Sigmoid colon (tissue), 4 donors: ENCODE measurements around the gene NCOR1.

Experiments used
- EP300 ChIP-seq, 4 donors: sonication (generic); formaldehyde crosslinking; IDR thresholded peaks; one replicate each; pipeline ENCODE4 v1.6.1; 2017; ENCODE audit warnings: antibody characterized with exemption in 4 of 4
- POLR2A ChIP-seq, 2 donors: fragments of 450-650 bp; IDR thresholded peaks; one replicate each; pipeline ENCODE4 v1.6.1; 2016; ENCODE audit warnings: antibody characterized with exemption in 2 of 2, mild to moderate bottlenecking in 2 of 2, moderate library complexity in 2 of 2
- TF ChIP-seq, protein P1 (sequence below), 4 experiments: fragments of 450-650 bp in 3 of 4; fragments of 200-600 bp in 1 of 4; IDR thresholded peaks; one replicate each; pipeline ENCODE4 v1.5.1; 2016 to 2019; ENCODE audit warnings: antibody characterized with exemption in 4 of 4, mild to moderate bottlenecking in 3 of 4, moderate library complexity in 2 of 4

DNA sequence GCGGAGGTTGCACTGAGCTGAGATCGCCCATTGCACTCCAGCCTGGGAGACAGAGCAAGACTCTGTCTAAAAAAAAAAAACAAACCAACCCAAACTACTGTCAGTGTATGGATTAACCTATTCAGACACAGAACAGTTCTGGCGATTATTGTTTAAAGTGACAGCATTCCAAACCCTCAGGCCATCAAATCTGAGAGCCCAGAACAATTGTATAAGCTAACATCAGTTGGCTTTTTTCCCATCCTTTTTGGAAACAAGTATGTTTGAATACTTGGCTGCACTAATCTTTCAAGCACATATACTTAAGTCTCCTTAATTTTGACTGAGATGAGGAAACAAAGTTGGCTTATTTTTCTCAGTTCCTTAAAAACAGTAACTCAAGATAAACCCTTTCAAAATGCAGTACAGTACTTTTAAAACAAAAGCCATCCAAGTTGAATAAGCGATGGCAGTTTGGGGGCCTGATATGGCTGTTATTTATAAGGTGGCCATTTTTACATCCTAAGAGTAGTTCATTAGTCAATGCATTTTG lies 217.2 kb downstream of the NCOR1 start:
- TF ChIP-seq, protein P1, sequence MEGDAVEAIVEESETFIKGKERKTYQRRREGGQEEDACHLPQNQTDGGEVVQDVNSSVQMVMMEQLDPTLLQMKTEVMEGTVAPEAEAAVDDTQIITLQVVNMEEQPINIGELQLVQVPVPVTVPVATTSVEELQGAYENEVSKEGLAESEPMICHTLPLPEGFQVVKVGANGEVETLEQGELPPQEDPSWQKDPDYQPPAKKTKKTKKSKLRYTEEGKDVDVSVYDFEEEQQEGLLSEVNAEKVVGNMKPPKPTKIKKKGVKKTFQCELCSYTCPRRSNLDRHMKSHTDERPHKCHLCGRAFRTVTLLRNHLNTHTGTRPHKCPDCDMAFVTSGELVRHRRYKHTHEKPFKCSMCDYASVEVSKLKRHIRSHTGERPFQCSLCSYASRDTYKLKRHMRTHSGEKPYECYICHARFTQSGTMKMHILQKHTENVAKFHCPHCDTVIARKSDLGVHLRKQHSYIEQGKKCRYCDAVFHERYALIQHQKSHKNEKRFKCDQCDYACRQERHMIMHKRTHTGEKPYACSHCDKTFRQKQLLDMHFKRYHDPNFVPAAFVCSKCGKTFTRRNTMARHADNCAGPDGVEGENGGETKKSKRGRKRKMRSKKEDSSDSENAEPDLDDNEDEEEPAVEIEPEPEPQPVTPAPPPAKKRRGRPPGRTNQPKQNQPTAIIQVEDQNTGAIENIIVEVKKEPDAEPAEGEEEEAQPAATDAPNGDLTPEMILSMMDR (IDR thresholded peaks at IDR 0.05), result no peak
- no peak for TF ChIP-seq POLR2A (IDR thresholded peaks at IDR 0.05)
- no peak for TF ChIP-seq EP300 (IDR thresholded peaks at IDR 0.05)
